Measurements from ENCODE around the gene ZFYVE21.

Gene ZFYVE21

GRCh38 chr14:103725001-103725682 is 9.5 kb downstream of the ZFYVE21 start:
- DNase-seq (ENCODE audit: low spot score): no peak

- no peak for DNase-seq (ENCODE audit: low spot score)
These were observed 10.3 kb downstream of the ZFYVE21 start for GRCh38 chr14:103725739-103726395.

DNA sequence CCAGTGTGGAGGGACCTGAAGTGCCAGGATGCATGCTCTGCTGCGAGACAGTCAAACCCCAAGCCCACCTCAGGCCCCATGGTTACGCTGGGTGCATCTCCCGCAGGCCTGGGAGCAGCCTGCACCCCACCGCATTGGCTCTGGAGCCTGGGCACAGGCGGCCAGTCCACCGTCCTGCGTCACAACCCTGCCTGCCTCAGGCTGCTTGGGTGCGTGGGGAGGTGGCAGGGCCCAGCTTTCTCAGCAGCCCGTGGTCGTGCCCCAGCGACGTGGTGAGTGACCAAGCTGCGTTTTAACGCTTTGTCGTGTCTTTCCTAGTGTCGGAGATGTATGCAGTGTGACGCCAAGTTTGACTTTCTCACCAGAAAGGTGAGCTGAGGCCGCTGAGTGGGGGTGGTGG is 10.9 kb downstream of the ZFYVE21 start:
- DNase-seq (ENCODE audit: low spot score): no peak

DNA sequence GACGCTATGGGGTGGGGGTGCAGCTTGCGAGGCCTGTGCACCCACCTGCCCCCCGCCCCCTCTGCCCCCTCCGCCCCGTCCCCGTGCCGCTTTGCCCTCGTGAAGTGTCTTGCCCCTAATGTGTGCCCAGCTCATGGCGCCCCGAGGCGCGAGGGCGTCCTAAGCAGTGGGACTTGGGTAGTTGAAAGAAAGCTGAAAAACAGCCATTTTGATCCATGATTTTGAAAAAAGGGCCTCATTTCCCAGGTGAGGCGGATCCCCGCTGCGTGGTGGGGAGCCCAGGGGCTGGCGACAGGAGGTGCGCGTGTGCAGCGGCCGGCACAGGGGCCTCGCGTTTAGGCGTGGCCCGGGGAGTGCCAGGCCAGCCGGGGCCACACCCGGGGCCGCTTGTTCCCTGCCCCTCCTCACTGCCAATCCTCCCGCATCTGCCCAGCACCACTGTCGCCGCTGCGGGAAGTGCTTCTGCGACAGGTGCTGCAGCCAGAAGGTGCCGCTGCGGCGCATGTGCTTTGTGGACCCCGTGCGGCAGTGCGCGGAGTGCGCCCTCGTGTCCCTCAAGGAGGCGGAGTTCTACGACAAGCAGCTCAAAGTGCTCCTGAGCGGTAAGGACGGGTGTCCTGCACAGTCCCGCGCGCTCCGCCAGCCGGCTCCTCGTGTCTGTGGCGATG is 11.8 kb downstream of the ZFYVE21 start:
- DNase-seq (ENCODE audit: low spot score): no peak

DNA sequence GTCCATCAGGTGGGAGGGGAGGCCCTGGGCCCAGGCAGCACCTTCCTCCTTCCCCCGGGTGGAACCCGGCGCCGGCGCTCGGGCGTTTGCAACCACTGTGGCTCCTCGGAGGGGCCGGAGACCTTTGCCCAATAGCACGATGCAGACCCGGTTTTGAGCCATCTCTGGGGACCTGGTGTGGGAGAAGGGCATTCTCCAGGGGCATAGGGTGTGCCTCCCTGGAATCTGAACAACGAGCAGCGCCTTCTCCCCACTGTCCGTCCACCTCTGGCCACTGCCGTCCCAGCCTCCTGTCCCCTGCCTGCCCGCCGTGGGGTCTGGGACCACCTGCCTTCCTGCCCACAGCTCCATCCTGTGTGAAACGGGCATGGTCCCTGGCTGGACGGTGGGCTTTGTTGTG is 12.5 kb downstream of the ZFYVE21 start:
- DNase-seq (ENCODE audit: low spot score): no peak

GRCh38 chr14:103728721-103729120 is 13.1 kb downstream of the ZFYVE21 start:
- no peak for DNase-seq (ENCODE audit: low spot score)

DNA sequence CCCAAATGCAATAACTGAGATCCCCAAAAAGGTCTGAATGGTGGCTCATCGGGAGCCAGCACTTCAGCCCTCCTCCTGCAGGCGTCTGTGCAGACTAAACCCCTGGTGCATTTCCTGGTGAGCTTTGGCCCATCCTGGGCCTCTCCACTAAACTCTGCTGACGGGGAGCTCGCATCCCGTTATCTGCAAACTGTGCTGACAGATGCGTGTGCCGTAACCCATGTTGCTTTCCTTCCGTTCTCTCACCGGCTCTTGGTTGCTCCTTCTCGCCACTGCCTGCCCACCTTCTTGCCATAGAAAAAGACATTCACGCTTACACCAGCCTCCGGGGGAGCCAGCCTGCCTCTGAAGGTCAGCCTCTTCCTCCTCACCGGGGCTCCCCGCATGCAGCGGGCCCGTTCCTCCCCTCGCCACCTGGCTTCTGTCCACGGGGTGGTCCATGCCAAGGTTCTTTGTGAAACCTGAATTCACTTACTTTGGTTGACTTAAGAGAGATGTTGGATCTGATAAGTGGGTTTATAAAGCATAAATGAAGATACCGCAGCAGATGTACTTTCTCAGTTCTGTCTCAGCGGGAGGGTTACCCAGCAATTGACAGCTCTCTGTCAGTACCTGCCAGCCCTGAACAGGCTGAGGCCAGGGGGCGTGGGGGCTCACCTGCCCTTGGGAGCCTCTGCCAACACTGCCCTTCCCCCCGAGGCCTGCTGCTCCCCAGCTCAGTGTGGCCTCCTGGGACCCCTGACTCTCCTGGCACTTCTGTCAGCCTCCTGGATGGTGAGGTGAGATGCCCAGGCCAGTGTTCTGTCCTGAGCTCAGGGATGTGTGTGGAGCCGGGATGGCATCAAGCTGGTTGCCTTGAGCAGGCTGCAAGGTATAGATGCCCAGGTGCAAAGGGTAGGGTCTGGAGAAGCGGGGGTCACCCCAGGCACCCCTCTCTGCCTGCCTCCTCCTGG is 14.2 kb downstream of the ZFYVE21 start:
- no peak for DNase-seq (ENCODE audit: low spot score)

DNA sequence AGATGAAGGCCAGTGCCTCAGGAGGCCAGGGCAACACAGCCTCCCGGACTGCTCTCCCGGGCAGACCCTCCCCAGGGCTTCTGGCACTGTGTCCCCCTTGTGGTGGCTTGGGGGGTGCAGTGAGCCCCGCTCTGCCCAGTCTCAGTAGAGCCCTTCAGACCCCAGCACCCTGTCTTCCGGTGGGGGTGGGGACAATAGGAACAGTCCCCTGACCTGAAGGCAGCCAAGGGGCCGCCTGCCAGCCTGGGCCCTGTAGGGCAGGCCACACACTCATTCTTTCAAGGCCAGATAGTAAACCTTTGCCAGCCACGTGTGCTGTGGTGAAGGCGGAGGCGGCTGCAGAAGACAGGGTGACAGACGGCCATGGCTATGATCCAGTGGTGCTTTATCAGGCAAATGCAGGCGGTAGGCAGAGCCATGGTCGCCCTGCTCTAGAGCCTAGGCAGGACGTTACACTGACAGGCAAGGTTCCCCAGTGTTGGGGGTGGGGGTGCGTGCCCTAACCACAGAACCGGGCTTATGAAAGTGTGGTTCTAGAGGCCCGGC is 15.0 kb downstream of the ZFYVE21 start:
- no peak for DNase-seq (ENCODE audit: low spot score)

- DNase-seq (ENCODE audit: low spot score): no peak
These were observed 15.9 kb downstream of the ZFYVE21 start for GRCh38 chr14:103731481-103731880.

- DNase-seq (ENCODE audit: low spot score): no peak
These were observed 16.6 kb downstream of the ZFYVE21 start for GRCh38 chr14:103731916-103732867.

- no peak for DNase-seq (ENCODE audit: low spot score)
These were observed 17.4 kb downstream of the ZFYVE21 start for GRCh38 chr14:103732868-103733620.

- DNase-seq (ENCODE audit: low spot score): no peak
These were observed 18.0 kb downstream of the ZFYVE21 start for GRCh38 chr14:103733651-103734050.

- DNase-seq (ENCODE audit: low spot score): no peak
These were observed 18.7 kb downstream of the ZFYVE21 start for GRCh38 chr14:103734081-103734888.

GRCh38 chr14:103735022-103735421 is 19.4 kb downstream of the ZFYVE21 start:
- no peak for DNase-seq (ENCODE audit: low spot score)

GRCh38 chr14:103735439-103735814 is 19.8 kb downstream of the ZFYVE21 start:
- DNase-seq (ENCODE audit: low spot score): no peak

DNA sequence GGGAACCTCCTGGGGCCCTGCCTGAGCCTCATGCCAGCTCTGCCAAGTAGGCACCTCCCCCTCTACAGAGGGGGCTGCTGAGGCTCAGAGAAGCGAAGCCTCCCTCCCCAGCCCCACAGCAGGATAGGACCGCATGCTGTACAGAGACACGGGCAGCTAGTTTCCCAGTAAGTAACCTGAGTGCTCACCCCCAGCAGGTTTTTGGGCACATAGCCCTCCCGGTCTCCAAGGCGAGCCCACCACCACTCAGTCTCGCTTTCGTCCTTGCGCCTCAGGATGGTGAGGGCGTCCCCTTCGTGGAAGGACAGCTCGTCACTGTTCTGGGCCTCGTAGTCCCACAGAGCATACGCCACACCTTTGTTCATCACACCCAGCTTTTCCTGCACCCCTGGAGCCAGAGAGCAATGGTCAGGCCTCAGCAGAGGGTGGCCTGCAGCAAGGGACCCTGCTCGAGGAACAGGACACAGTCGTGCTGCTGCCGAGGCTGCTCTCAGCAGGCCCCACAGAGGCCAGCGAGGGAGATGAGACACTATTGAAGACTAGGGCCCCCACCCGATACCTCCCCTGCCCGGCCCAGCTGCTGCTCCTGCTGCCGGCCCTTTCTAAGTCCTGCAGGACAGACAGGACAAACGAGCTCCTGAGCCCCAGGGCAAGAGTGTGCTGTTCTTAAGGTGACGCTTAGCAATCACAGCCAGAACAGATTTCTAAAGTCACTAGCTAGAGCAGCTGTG is 20.4 kb downstream of the ZFYVE21 start:
- DNase-seq (ENCODE audit: low spot score): no peak

GRCh38 chr14:103736546-103737431 is 21.2 kb downstream of the ZFYVE21 start:
- DNase-seq (ENCODE audit: low spot score): no peak
